AG08395 (cell line): Measurements from ENCODE around the gene ATP1B2.
"Not testable (repeated sequence)": the region's sequence is repeated elsewhere in the genome, so short reads cannot be mapped to it uniquely, and the experiment has no call there.

Source experiments
- DNase-seq: peaks from one replicate; pipeline ENCODE4 v3.0.0; 2012; ENCODE audit warnings: mixed read lengths, low spot score

The ATP1B2 gene

GRCh38 chr17:7650509-7651096 is at the start of gene ATP1B2:
Gene ATP1B2 (plus strand): TSS chr17:7650926. CDS start chr17:7651519, 593 bp downstream.
- peak; percentile 47 for DNase-seq

GRCh38 chr17:7606280-7606679 is 44.4 kb upstream of the ATP1B2 start:
- no peak for DNase-seq

- no peak for DNase-seq
Observed at GRCh38 chr17:7610641-7611040, 40.1 kb upstream of the ATP1B2 start.

GRCh38 chr17:7611635-7612293 is 39.0 kb upstream of the ATP1B2 start:
- DNase-seq: no peak

GRCh38 chr17:7612294-7612640 is 38.5 kb upstream of the ATP1B2 start:
- DNase-seq: no peak

GRCh38 chr17:7613769-7614424 is 36.8 kb upstream of the ATP1B2 start:
- peak; percentile 48 for DNase-seq

GRCh38 chr17:7614425-7615264 is 36.1 kb upstream of the ATP1B2 start, which contains the start of gene FXR2:
Gene FXR2 (minus strand): TSS chr17:7614897. CDS start chr17:7614532, 365 bp downstream.
- DNase-seq: peak; percentile 100

GRCh38 chr17:7615265-7615747 is 35.4 kb upstream of the ATP1B2 start:
- no peak for DNase-seq

- no peak for DNase-seq
Observed at GRCh38 chr17:7618608-7619007, 32.1 kb upstream of the ATP1B2 start.

GRCh38 chr17:7620835-7621234 is 29.9 kb upstream of the ATP1B2 start:
- DNase-seq: no peak

GRCh38 chr17:7623661-7624060 is 27.1 kb upstream of the ATP1B2 start:
- DNase-seq: no peak

- not testable (repeated sequence) for DNase-seq
Observed at GRCh38 chr17:7625749-7626148, 25.0 kb upstream of the ATP1B2 start.

GRCh38 chr17:7626307-7626706 is 24.4 kb upstream of the ATP1B2 start:
- DNase-seq: no peak

GRCh38 chr17:7626956-7627249 is 23.8 kb upstream of the ATP1B2 start:
- no peak for DNase-seq

- peak; percentile 100 for DNase-seq
Observed at GRCh38 chr17:7627250-7628121, 23.2 kb upstream of the ATP1B2 start, which contains the start of gene SAT2. Gene SAT2 (minus strand): TSS chr17:7627821. CDS start chr17:7627635, 186 bp downstream.

GRCh38 chr17:7629939-7630571 is 20.7 kb upstream of the ATP1B2 start, which contains the start of gene SHBG:
Gene SHBG (plus strand): TSS chr17:7630135. CDS start chr17:7630173, 38 bp downstream.
- DNase-seq: no peak

GRCh38 chr17:7631398-7632380 is 19.0 kb upstream of the ATP1B2 start:
- DNase-seq: no peak

- DNase-seq: peak; percentile 69
Observed at GRCh38 chr17:7632492-7632894, 18.2 kb upstream of the ATP1B2 start.

GRCh38 chr17:7633093-7633492 is 17.6 kb upstream of the ATP1B2 start:
- no peak for DNase-seq
